PC-9 (cell line): ENCODE data around the gene SAPCD1.

ENCODE experiments used
- EZH2 ChIP-seq: fragments of 200-600 bp; sonication (generic); IDR thresholded peaks from 2 replicates; pipeline ENCODE4 v1.8.0; 2017; ENCODE audit warnings: antibody characterized with exemption, low read depth
- TF ChIP-seq, protein P1 (sequence below): fragments of 200-600 bp; sonication (generic); conservative IDR thresholded peaks from 2 replicates; pipeline ENCODE4 v1.6.1; 2017; ENCODE audit warnings: mixed run types, antibody characterized with exemption, mild to moderate bottlenecking, moderate library complexity

DNA sequence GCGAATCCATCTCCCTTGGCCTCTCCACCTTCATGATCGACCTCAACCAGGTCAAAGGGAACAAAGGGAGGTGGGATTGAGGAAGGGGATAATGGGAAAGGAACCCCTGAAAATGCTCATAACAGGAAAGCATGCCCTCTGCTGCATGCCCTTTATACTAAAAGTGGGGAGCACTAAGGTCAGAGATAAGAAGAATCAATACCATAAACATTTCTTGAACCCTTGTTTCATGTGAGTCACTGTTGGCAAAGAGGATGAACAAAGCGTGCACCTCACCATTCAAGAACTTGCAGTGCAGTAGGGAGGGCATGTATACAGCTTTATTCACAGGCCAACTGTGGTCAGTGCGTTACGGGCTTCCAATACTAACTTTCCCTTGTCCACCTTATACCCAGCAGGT lies 1.7 kb upstream of the SAPCD1 start:
- TF ChIP-seq EZH2 = no peak
- TF ChIP-seq, protein P1, sequence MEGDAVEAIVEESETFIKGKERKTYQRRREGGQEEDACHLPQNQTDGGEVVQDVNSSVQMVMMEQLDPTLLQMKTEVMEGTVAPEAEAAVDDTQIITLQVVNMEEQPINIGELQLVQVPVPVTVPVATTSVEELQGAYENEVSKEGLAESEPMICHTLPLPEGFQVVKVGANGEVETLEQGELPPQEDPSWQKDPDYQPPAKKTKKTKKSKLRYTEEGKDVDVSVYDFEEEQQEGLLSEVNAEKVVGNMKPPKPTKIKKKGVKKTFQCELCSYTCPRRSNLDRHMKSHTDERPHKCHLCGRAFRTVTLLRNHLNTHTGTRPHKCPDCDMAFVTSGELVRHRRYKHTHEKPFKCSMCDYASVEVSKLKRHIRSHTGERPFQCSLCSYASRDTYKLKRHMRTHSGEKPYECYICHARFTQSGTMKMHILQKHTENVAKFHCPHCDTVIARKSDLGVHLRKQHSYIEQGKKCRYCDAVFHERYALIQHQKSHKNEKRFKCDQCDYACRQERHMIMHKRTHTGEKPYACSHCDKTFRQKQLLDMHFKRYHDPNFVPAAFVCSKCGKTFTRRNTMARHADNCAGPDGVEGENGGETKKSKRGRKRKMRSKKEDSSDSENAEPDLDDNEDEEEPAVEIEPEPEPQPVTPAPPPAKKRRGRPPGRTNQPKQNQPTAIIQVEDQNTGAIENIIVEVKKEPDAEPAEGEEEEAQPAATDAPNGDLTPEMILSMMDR = no peak
